WERI-Rb-1 (cell line): Measurements from ENCODE around the gene PTPRD.
A peak's percentile ranks its signal among the peaks of the same experiment; 100 is the strongest.

ENCODE experiments used
- DNase-seq: peaks from one replicate; pipeline ENCODE4 v3.0.0-alpha.2; 2020
- H3K27ac ChIP-seq: fragments of 250-450 bp; sonication (Bioruptor Pico); 2 replicates; pipeline ENCODE4 v1.5.1; 2020; ENCODE audit warnings: mild to moderate bottlenecking, moderate library complexity
- H3K27me3 ChIP-seq: fragments of 250-450 bp; sonication (Bioruptor Pico); 2 replicates; pipeline ENCODE4 v1.5.1; 2021; ENCODE audit warnings: mild to moderate bottlenecking, low read depth, moderate library complexity; ENCODE audit not compliant: insufficient read depth, severe bottlenecking
- H3K36me3 ChIP-seq: fragments of 250-450 bp; sonication (Bioruptor Pico); 2 replicates; pipeline ENCODE4 v1.5.1; 2020; ENCODE audit warnings: mild to moderate bottlenecking, moderate library complexity
- H3K4me3 ChIP-seq: 2 replicates; pipeline ENCODE4 v1.5.1; 2011; ENCODE audit warnings: low read depth, mild to moderate bottlenecking, control low read depth, low read length
- H3K9me3 ChIP-seq: fragments of 250-450 bp; sonication (Bioruptor Pico); 2 replicates; pipeline ENCODE4 v1.5.1; 2021; ENCODE audit warnings: mild to moderate bottlenecking, moderate library complexity; ENCODE audit not compliant: severe bottlenecking
- CTCF ChIP-seq: IDR thresholded peaks from 2 replicates; pipeline ENCODE4 v1.5.1; 2011; ENCODE audit warnings: low read depth, mild to moderate bottlenecking, control low read depth, inconsistent platforms, low read length

PTPRD gene

GRCh38 chr9:10003047-10003446 lies 609.8 kb downstream of the PTPRD start:
- Histone ChIP-seq H3K27ac (no peak overlapping the region), H3K27me3 (no peaks in the 10 kb centered on the region), H3K9me3 (no peaks in the 10 kb centered on the region), H3K4me3 (no peak overlapping the region), H3K36me3 (no peaks in the 10 kb centered on the region)
- TF ChIP-seq CTCF: no peak
- DNase-seq: no peak

- no peaks in the 10 kb centered on the region for H3K27me3 ChIP-seq
- no peak overlapping the region for H3K27ac ChIP-seq
- TF ChIP-seq CTCF: no peak
Measured at GRCh38 chr9:10000669-10001068, 612.1 kb downstream of the PTPRD start.

GRCh38 chr9:9998491-9999287 lies 614.1 kb downstream of the PTPRD start:
- no peak for DNase-seq
- TF ChIP-seq CTCF: peak; percentile 43
- H3K36me3 ChIP-seq: no peaks in the 10 kb centered on the region
- no peaks in the 10 kb centered on the region for H3K27me3 ChIP-seq
- no peak overlapping the region for H3K4me3 ChIP-seq
- no peak overlapping the region for H3K27ac ChIP-seq
- H3K9me3 ChIP-seq: no peaks in the 10 kb centered on the region

More at GRCh38 chr9:10000669-10001068, 612.1 kb downstream of the PTPRD start:
- Histone ChIP-seq H3K4me3 (no peak overlapping the region), H3K36me3 (no peaks in the 10 kb centered on the region), H3K9me3 (no peaks in the 10 kb centered on the region)
- DNase-seq: no peak

GRCh38 chr9:9997585-9997984 lies 615.2 kb downstream of the PTPRD start:
- H3K9me3 ChIP-seq: no peaks in the 10 kb centered on the region
- no peak for DNase-seq

GRCh38 chr9:9996259-9996658 lies 616.5 kb downstream of the PTPRD start:
- Histone ChIP-seq H3K27me3 (no peaks in the 10 kb centered on the region), H3K36me3 (no peaks in the 10 kb centered on the region), H3K9me3 (no peaks in the 10 kb centered on the region), H3K4me3 (no peak overlapping the region), H3K27ac (no peak overlapping the region)
- no peak for DNase-seq
- TF ChIP-seq CTCF: no peak

More at GRCh38 chr9:9997585-9997984, 615.2 kb downstream of the PTPRD start:
- H3K27me3 ChIP-seq: no peaks in the 10 kb centered on the region
- no peaks in the 10 kb centered on the region for H3K36me3 ChIP-seq
- no peak overlapping the region for H3K27ac ChIP-seq
- TF ChIP-seq CTCF: no peak
- no peak overlapping the region for H3K4me3 ChIP-seq

GRCh38 chr9:9992936-9993335 lies 619.9 kb downstream of the PTPRD start:
- no peak for DNase-seq
- no peaks in the 10 kb centered on the region for H3K9me3 ChIP-seq

More at GRCh38 chr9:9992936-9993335, 619.9 kb downstream of the PTPRD start:
- no peak for TF ChIP-seq CTCF
- H3K36me3 ChIP-seq: no peaks in the 10 kb centered on the region
- no peaks in the 10 kb centered on the region for H3K27me3 ChIP-seq
- H3K4me3 ChIP-seq: no peak overlapping the region
- H3K27ac ChIP-seq: no peak overlapping the region
